ENCODE results near the gene RNASEH1. TPM values are rescaled to one million over a fixed set of nuclear protein-coding genes. Genes with fewer than 3 reads are reported as not detected.
A peak's percentile ranks its signal among the peaks of the same experiment; 100 is the strongest.

The RNASEH1 gene
- total RNA-seq, 1 experiment from 2014 or later, result 42.0 TPM

DNA sequence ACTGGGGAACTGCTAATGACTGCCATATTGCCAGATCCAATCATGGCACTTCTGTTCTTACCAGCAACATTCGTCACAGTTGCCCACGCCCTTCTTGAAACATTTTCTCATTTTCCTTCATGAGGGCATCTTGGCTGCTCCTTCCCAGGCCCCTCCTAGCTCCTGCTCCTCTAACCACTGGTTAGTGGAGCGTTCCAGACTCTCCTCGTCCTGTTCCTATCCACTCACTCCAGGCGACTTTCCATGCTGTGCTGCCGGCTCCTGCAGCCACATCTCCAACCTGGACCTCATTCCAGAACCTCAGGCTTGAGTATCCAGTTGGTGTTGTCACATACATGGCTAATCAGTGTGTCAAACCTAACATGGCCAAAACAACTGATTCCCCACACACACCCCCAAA lies 37.5 kb downstream of the RNASEH1 start:
- peaks cover 14% of the 10 kb centered on the region for H3K27me3 Mint-ChIP-seq (ENCODE audit: low read depth)

More for the DNA sequence above, 37.5 kb downstream of the RNASEH1 start:
- Mint-ChIP-seq H3K4me3 (peak overlapping the region; percentile 79 to 80), H3K27ac (no peak overlapping the region), H3K36me3 (ENCODE audit: insufficient read depth in 1 of 3, low read depth in 3 of 3) (peaks cover 5 to 20% (median 8%) of the 10 kb centered on the region in 3 experiments), H3K9me3 (peaks cover 5 to 7% of the 10 kb centered on the region in 2 experiments), H3K4me1 (peaks cover 24% of the 10 kb centered on the region in 2 experiments)
- no peaks in the 10 kb centered on the region for H4K20me1 ChIP-seq (ENCODE audit: control insufficient read depth, insufficient read depth, insufficient read length)
- no peak overlapping the region for H3K9ac ChIP-seq (ENCODE audit: extremely low read depth, insufficient read length, low read length)
- H3K4ac ChIP-seq (ENCODE audit: low read depth, low read length), result no peak overlapping the region
- no peaks in the 10 kb centered on the region for H3K79me2 ChIP-seq (ENCODE audit: insufficient read depth, low read length)
- no CpG with 5 or more reads among the region's 6 CpGs for WGBS (ENCODE audit: extremely low coverage, insufficient read length, low lambda C conversion rate)
- no peak overlapping the region for H2BK5ac ChIP-seq (ENCODE audit: insufficient read length, low read length)
- no peak overlapping the region for H3K4me2 ChIP-seq (ENCODE audit: insufficient read depth, insufficient read length, low read length)
- H2BK20ac ChIP-seq (ENCODE audit: low read depth, low read length, poor library complexity, severe bottlenecking), result no peak overlapping the region
- no peak overlapping the region for H4K8ac ChIP-seq (replicated peaks; ENCODE audit: insufficient read length, low read depth, low read length)
- no peak overlapping the region for H3K14ac ChIP-seq (ENCODE audit: insufficient read depth, low read length)
- no peak overlapping the region for H3K27ac ChIP-seq (ENCODE audit: insufficient read length, low read depth, low read length)
- no peak overlapping the region for H2AFZ ChIP-seq (ENCODE audit: low read length)
- no peak overlapping the region for H4K5ac ChIP-seq (ENCODE audit: insufficient read length, low read depth, low read length)
- no peak overlapping the region for H2BK12ac ChIP-seq (ENCODE audit: insufficient read length, low read depth, low read length)
- H3K23ac ChIP-seq (ENCODE audit: insufficient read length, low read depth, low read length), result no peak overlapping the region
- H2BK15ac ChIP-seq (ENCODE audit: low read depth, low read length), result no peak overlapping the region
- no peak overlapping the region for H2BK120ac ChIP-seq (ENCODE audit: low read depth, low read length, poor library complexity, severe bottlenecking)
- H3K4me1 ChIP-seq (ENCODE audit: insufficient read depth, low read length), result peaks cover 5% of the 10 kb centered on the region; the same call in 1 of the 2 replicates
- no peak overlapping the region for H4K91ac ChIP-seq (ENCODE audit: insufficient read length, low read depth, low read length)
- TF ChIP-seq, protein P1, sequence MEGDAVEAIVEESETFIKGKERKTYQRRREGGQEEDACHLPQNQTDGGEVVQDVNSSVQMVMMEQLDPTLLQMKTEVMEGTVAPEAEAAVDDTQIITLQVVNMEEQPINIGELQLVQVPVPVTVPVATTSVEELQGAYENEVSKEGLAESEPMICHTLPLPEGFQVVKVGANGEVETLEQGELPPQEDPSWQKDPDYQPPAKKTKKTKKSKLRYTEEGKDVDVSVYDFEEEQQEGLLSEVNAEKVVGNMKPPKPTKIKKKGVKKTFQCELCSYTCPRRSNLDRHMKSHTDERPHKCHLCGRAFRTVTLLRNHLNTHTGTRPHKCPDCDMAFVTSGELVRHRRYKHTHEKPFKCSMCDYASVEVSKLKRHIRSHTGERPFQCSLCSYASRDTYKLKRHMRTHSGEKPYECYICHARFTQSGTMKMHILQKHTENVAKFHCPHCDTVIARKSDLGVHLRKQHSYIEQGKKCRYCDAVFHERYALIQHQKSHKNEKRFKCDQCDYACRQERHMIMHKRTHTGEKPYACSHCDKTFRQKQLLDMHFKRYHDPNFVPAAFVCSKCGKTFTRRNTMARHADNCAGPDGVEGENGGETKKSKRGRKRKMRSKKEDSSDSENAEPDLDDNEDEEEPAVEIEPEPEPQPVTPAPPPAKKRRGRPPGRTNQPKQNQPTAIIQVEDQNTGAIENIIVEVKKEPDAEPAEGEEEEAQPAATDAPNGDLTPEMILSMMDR (conservative IDR thresholded peaks at IDR 0.05), result no peak
- H3K27me3 ChIP-seq (ENCODE audit: insufficient read depth, low read length), result no peaks in the 10 kb centered on the region
- no peak overlapping the region for H2AK5ac ChIP-seq (ENCODE audit: insufficient read length, low read length)
- H3K9me3 ChIP-seq (ENCODE audit: control insufficient read depth, low read depth, low read length), result no peaks in the 10 kb centered on the region
- no peak overlapping the region for H3K56ac ChIP-seq (ENCODE audit: insufficient read length, low read depth, low read length)
- no peak overlapping the region for H3K18ac ChIP-seq (ENCODE audit: insufficient read length, low read depth, low read length)
- H3T11ph ChIP-seq (ENCODE audit: low read length), result no peak overlapping the region
- no peaks in the 10 kb centered on the region for H3K79me1 ChIP-seq (ENCODE audit: insufficient read depth, low read depth, low read length, poor library complexity, severe bottlenecking)
- no peak for DNase-seq
- H3K23me2 ChIP-seq (ENCODE audit: insufficient read length, low read depth, low read length, poor library complexity, severe bottlenecking), result peaks cover 9% of the 10 kb centered on the region
